Keratinocyte (primary cell): ENCODE measurements around the gene PITHD1.

Experiments
- CTCF ChIP-seq, 3 experiments: IDR thresholded peaks in 1 of 3; conservative IDR thresholded peaks in 1 of 3; optimal IDR thresholded peaks in 1 of 3; 2 replicates in 2 of 3; 3 replicates in 1 of 3; pipeline versions ENCODE3 to v1.5.1; 2011; ENCODE audit warnings: low read length in 3 of 3, mild to moderate bottlenecking in 3 of 3, moderate library complexity in 2 of 3, control low read depth in 1 of 3, inconsistent platforms in 1 of 3; ENCODE audit not compliant: insufficient read depth in 2 of 3; ENCODE audit errors: extremely low read depth in 1 of 3
- EZH2 ChIP-seq: IDR thresholded peaks from one replicate; pipeline ENCODE4 v1.6.1; 2012; ENCODE audit warnings: inconsistent platforms, mild to moderate bottlenecking, low read length, moderate library complexity

GRCh38 chr1:23791516-23792047 lies 13.4 kb downstream of the PITHD1 start:
- TF ChIP-seq CTCF (optimal IDR thresholded peaks at IDR 0.05 in 1 of 3, IDR thresholded peaks at IDR 0.05 in 1 of 3, conservative IDR thresholded peaks at IDR 0.05 in 1 of 3; ENCODE audit: extremely low read depth in 1 of 3, insufficient read depth in 2 of 3, low read length in 3 of 3) (no peak), EZH2 (no peak)
